HepG2 (cell line): ENCODE data around the gene STX1B. TPM values are rescaled to one million over a fixed set of nuclear protein-coding genes. Genes with fewer than 3 reads are reported as not detected.

ENCODE experiments used
- FOXO1 ChIP-seq: sonication (generic); formaldehyde crosslinking; IDR thresholded peaks from 2 replicates; pipeline ENCODE4 v1.4.0; 2020; ENCODE audit warnings: missing genetic modification reagents
- HNF4G ChIP-seq, 2 experiments: sonication (generic) in 1 of 2; formaldehyde crosslinking in 1 of 2; IDR thresholded peaks; 2 replicates each; pipeline versions ENCODE4 v1.4.0 to v1.6.1; 2011 to 2020; ENCODE audit warnings: borderline replicate concordance in 2 of 2, low read depth in 2 of 2, mild to moderate bottlenecking in 2 of 2, low read length in 1 of 2, missing genetic modification reagents in 1 of 2, moderate library complexity in 1 of 2
- MAX ChIP-seq: IDR thresholded peaks from 2 replicates; pipeline ENCODE4 v1.6.1; 2012; ENCODE audit warnings: inconsistent platforms
- NR1H2 ChIP-seq: sonication (generic); formaldehyde crosslinking; IDR thresholded peaks from 2 replicates; pipeline ENCODE4 v1.8.1; 2022; ENCODE audit warnings: low read depth, missing genetic modification reagents, borderline replicate concordance
- SATB2 ChIP-seq: sonication (generic); formaldehyde crosslinking; IDR thresholded peaks from 2 replicates; pipeline ENCODE4 v1.5.0; 2020; ENCODE audit warnings: missing genetic modification reagents
- SUZ12 ChIP-seq: fragments of 150-350 bp; IDR thresholded peaks from 2 replicates; pipeline ENCODE4 v1.6.1; 2014; ENCODE audit warnings: low read depth, low read length
- THAP11 ChIP-seq: IDR thresholded peaks from 2 replicates; pipeline ENCODE4 v1.6.1; 2016; ENCODE audit warnings: missing biosample characterization, missing genetic modification reagents
- ZNF34 ChIP-seq: sonication (generic); formaldehyde crosslinking; IDR thresholded peaks from 2 replicates; pipeline ENCODE4 v1.4.0; 2020; ENCODE audit warnings: mild to moderate bottlenecking, missing genetic modification reagents, borderline replicate concordance
- ZNF468 ChIP-seq: sonication (generic); formaldehyde crosslinking; IDR thresholded peaks from 2 replicates; pipeline ENCODE4 v1.8.0; 2022; ENCODE audit warnings: mild to moderate bottlenecking, moderate library complexity, missing genetic modification reagents
- ZNF781 ChIP-seq: sonication (generic); formaldehyde crosslinking; IDR thresholded peaks from 2 replicates; pipeline ENCODE4 v1.5.1; 2020; ENCODE audit warnings: borderline replicate concordance, mild to moderate bottlenecking, missing genetic modification reagents; ENCODE audit errors: not compliant biosample characterization
- ZSCAN25 ChIP-seq: sonication (generic); formaldehyde crosslinking; IDR thresholded peaks from 2 replicates; pipeline ENCODE4 v1.8.0; 2022; ENCODE audit warnings: mild to moderate bottlenecking, missing genetic modification reagents
- polyA plus RNA-seq, 8 experiments: library from polyadenylated mRNA; depleted of rRNA in 3 of 8; stranded (reverse) in 7 of 8; unstranded in 1 of 8; fragments of >200 nt; fragmentation: Illumina TruSeq in 4 of 8; extraction: Trizol in 4 of 8; gene quantifications; 2 replicates each; pipeline versions ENCODE4 v1.2.1 to v1.2.3, GENCODE V29; 2011 to 2016; ENCODE audit warnings: low read depth in 4 of 8, missing spikeins in 1 of 8, mixed read lengths in 1 of 8; ENCODE audit not compliant: insufficient read depth in 1 of 8
- total RNA-seq, 5 experiments: library from RNA; depleted of rRNA; stranded (reverse); fragments of >200 nt; fragmentation: Illumina TruSeq; extraction: Trizol; gene quantifications; 2 replicates each; pipeline ENCODE4 v1.2.3, GENCODE V29; 2016; ENCODE audit warnings: low read depth in 1 of 5
- TF ChIP-seq, protein P1 (sequence below): sonication (generic); formaldehyde crosslinking; IDR thresholded peaks from 2 replicates; pipeline ENCODE4 v1.4.0; 2020; ENCODE audit warnings: mild to moderate bottlenecking, low read depth, missing genetic modification reagents
- TF ChIP-seq, protein P2 (sequence below): sonication (generic); formaldehyde crosslinking; IDR thresholded peaks from 2 replicates; pipeline ENCODE4 v1.8.0; 2022; ENCODE audit warnings: missing genetic modification reagents, mild to moderate bottlenecking, borderline replicate concordance
- TF ChIP-seq, protein P3 (sequence below), 2 experiments: sonication (generic) in 1 of 2; formaldehyde crosslinking in 1 of 2; IDR thresholded peaks; 2 replicates each; pipeline versions ENCODE4 v1.6.1 to v1.9.0; 2014 to 2022; ENCODE audit warnings: antibody characterized with exemption in 1 of 2, borderline replicate concordance in 1 of 2, inconsistent platforms in 1 of 2, low read depth in 1 of 2, missing genetic modification reagents in 1 of 2
- TF ChIP-seq, protein P4 (sequence below): sonication (generic); formaldehyde crosslinking; IDR thresholded peaks from 2 replicates; pipeline ENCODE4 v1.5.0; 2020; ENCODE audit warnings: mild to moderate bottlenecking, missing genetic modification reagents
- TF ChIP-seq, protein P5 (sequence below): IDR thresholded peaks from 2 replicates; pipeline ENCODE4 v1.6.1; 2016; ENCODE audit warnings: missing genetic modification reagents, missing compliant biosample characterization

Gene STX1B
- total and polyA plus RNA-seq, 2 of the 13 experiments (the other 11 are each of a cell fraction or from before 2014, with no cell fraction given): 2.1 to 3.0 TPM

GRCh38 chr16:31033709-31034492 lies 23.5 kb upstream of the STX1B start (continued):
- TF ChIP-seq MAX (peak; percentile 66), ZNF34 (CRISPR knock-in tag) (no peak), ZSCAN25 (CRISPR knock-in tag) (0 out of 2 replicates have a peak, but pooled peaks have one; percentile 12), SUZ12 (peak; percentile 76), ZNF468 (no peak), FOXO1 (CRISPR knock-in tag) (no peak; the same call in 1 of the 2 replicates), NR1H2 (CRISPR knock-in tag) (0 out of 2 replicates have a peak, but pooled peaks have one; percentile 29), THAP11 (CRISPR knock-in tag) (peak; percentile 99), HNF4G (IDR thresholded peaks at IDR 0.05; ENCODE audit: borderline replicate concordance, low read depth, low read length) (peak; percentile 74), HNF4G (CRISPR knock-in tag; IDR thresholded peaks at IDR 0.05; ENCODE audit: borderline replicate concordance, low read depth) (peak; percentile 12; the same call in 1 of the 2 replicates), SATB2 (CRISPR knock-in tag) (no peak), ZNF781 (CRISPR knock-in tag) (peak; percentile 69)
- TF ChIP-seq, protein P1, sequence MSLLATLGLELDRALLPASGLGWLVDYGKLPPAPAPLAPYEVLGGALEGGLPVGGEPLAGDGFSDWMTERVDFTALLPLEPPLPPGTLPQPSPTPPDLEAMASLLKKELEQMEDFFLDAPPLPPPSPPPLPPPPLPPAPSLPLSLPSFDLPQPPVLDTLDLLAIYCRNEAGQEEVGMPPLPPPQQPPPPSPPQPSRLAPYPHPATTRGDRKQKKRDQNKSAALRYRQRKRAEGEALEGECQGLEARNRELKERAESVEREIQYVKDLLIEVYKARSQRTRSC (CRISPR knock-in tag): no peak
- TF ChIP-seq, protein P2, sequence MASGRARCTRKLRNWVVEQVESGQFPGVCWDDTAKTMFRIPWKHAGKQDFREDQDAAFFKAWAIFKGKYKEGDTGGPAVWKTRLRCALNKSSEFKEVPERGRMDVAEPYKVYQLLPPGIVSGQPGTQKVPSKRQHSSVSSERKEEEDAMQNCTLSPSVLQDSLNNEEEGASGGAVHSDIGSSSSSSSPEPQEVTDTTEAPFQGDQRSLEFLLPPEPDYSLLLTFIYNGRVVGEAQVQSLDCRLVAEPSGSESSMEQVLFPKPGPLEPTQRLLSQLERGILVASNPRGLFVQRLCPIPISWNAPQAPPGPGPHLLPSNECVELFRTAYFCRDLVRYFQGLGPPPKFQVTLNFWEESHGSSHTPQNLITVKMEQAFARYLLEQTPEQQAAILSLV: no peak
- TF ChIP-seq, protein P3, sequence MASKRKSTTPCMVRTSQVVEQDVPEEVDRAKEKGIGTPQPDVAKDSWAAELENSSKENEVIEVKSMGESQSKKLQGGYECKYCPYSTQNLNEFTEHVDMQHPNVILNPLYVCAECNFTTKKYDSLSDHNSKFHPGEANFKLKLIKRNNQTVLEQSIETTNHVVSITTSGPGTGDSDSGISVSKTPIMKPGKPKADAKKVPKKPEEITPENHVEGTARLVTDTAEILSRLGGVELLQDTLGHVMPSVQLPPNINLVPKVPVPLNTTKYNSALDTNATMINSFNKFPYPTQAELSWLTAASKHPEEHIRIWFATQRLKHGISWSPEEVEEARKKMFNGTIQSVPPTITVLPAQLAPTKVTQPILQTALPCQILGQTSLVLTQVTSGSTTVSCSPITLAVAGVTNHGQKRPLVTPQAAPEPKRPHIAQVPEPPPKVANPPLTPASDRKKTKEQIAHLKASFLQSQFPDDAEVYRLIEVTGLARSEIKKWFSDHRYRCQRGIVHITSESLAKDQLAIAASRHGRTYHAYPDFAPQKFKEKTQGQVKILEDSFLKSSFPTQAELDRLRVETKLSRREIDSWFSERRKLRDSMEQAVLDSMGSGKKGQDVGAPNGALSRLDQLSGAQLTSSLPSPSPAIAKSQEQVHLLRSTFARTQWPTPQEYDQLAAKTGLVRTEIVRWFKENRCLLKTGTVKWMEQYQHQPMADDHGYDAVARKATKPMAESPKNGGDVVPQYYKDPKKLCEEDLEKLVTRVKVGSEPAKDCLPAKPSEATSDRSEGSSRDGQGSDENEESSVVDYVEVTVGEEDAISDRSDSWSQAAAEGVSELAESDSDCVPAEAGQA (IDR thresholded peaks at IDR 0.05; ENCODE audit: low read depth): no peak
- TF ChIP-seq, protein P3 (CRISPR knock-in tag; IDR thresholded peaks at IDR 0.05; ENCODE audit: borderline replicate concordance): no peak
- TF ChIP-seq, protein P4, sequence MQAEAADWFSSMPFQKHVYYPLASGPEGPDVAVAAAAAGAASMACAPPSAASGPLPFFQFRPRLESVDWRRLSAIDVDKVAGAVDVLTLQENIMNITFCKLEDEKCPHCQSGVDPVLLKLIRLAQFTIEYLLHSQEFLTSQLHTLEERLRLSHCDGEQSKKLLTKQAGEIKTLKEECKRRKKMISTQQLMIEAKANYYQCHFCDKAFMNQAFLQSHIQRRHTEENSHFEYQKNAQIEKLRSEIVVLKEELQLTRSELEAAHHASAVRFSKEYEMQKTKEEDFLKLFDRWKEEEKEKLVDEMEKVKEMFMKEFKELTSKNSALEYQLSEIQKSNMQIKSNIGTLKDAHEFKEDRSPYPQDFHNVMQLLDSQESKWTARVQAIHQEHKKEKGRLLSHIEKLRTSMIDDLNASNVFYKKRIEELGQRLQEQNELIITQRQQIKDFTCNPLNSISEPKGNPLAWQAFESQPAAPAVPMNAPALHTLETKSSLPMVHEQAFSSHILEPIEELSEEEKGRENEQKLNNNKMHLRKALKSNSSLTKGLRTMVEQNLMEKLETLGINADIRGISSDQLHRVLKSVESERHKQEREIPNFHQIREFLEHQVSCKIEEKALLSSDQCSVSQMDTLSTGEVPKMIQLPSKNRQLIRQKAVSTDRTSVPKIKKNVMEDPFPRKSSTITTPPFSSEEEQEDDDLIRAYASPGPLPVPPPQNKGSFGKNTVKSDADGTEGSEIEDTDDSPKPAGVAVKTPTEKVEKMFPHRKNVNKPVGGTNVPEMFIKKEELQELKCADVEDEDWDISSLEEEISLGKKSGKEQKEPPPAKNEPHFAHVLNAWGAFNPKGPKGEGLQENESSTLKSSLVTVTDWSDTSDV (CRISPR knock-in tag): no peak; the same call in none of the 2 replicates
- TF ChIP-seq, protein P5, sequence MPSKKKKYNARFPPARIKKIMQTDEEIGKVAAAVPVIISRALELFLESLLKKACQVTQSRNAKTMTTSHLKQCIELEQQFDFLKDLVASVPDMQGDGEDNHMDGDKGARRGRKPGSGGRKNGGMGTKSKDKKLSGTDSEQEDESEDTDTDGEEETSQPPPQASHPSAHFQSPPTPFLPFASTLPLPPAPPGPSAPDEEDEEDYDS (CRISPR knock-in tag): peak; percentile 97
